Neural progenitor cell (in vitro differentiated cells): ENCODE measurements around the gene METTL8. TPM values are rescaled to one million over a fixed set of nuclear protein-coding genes. Genes with fewer than 3 reads are reported as not detected.

Experiments used
- DNase-seq: peaks from one replicate; pipeline ENCODE4 v3.0.0-alpha.2; 2016; ENCODE audit warnings: low spot score
- H2AFZ ChIP-seq: fragments of 200-600 bp; sonication (generic); replicated peaks from 2 replicates; pipeline ENCODE4 v1.6.1; 2016; ENCODE audit warnings: antibody characterized with exemption
- H3F3A ChIP-seq: fragments of 200-600 bp; sonication (generic); 2 replicates; pipeline ENCODE4 v1.6.1; 2016; ENCODE audit warnings: antibody characterized with exemption, low read depth
- H3K27ac ChIP-seq: fragments of 200-600 bp; sonication (generic); 2 replicates; pipeline ENCODE4 v1.5.1; 2016; ENCODE audit warnings: mild to moderate bottlenecking
- H3K27me3 ChIP-seq: fragments of 200-600 bp; sonication (generic); 2 replicates; pipeline ENCODE4 v1.6.1; 2016; ENCODE audit warnings: mild to moderate bottlenecking, moderate library complexity
- H3K36me3 ChIP-seq: fragments of 200-600 bp; sonication (generic); 2 replicates; pipeline ENCODE4 v1.5.1; 2016
- H3K4me1 ChIP-seq: fragments of 200-600 bp; sonication (generic); 2 replicates; pipeline ENCODE4 v1.6.1; 2016; ENCODE audit warnings: mixed run types
- H3K4me2 ChIP-seq: fragments of 200-600 bp; sonication (generic); 2 replicates; pipeline ENCODE4 v1.6.1; 2016
- H3K4me3 ChIP-seq: fragments of 200-600 bp; sonication (generic); 2 replicates; pipeline ENCODE4 v1.5.1; 2016
- H3K79me2 ChIP-seq: fragments of 200-600 bp; sonication (generic); 2 replicates; pipeline ENCODE4 v1.6.1; 2016; ENCODE audit warnings: low read depth
- H3K9ac ChIP-seq: fragments of 200-600 bp; sonication (generic); 2 replicates; pipeline ENCODE4 v1.6.1; 2016
- H3K9me3 ChIP-seq: fragments of 200-600 bp; sonication (generic); 2 replicates; pipeline ENCODE4 v1.5.1; 2016; ENCODE audit warnings: low read depth
- H4K20me1 ChIP-seq: fragments of 200-600 bp; sonication (generic); 2 replicates; pipeline ENCODE4 v1.6.1; 2016; ENCODE audit warnings: low read depth
- H3K27ac Mint-ChIP-seq: 3 replicates; pipeline ENCODE4 v1.8.0; 2021; ENCODE audit warnings: mixed read lengths
- H3K27me3 Mint-ChIP-seq: 2 replicates; pipeline ENCODE4 v1.8.0; 2022; ENCODE audit warnings: low read depth, mild to moderate bottlenecking, inconsistent platforms, moderate library complexity, mixed read lengths; ENCODE audit not compliant: insufficient read depth
- H3K36me3 Mint-ChIP-seq: 3 replicates; pipeline ENCODE4 v1.8.0; 2021; ENCODE audit warnings: mixed read lengths
- H3K4me1 Mint-ChIP-seq: 3 replicates; pipeline ENCODE4 v1.8.0; 2021; ENCODE audit warnings: mixed read lengths
- H3K4me3 Mint-ChIP-seq: 3 replicates; pipeline ENCODE4 v1.8.0; 2021; ENCODE audit warnings: mild to moderate bottlenecking, moderate library complexity, mixed read lengths
- H3K9me3 Mint-ChIP-seq: 3 replicates; pipeline ENCODE4 v1.8.0; 2020; ENCODE audit warnings: mixed read lengths
- CTCF ChIP-seq: fragments of 200-600 bp; sonication (generic); IDR thresholded peaks from 2 replicates; pipeline ENCODE4 v1.5.1; 2017; ENCODE audit warnings: antibody characterized with exemption, mild to moderate bottlenecking
- EZH2 ChIP-seq: fragments of 200-600 bp; sonication (generic); IDR thresholded peaks from 2 replicates; pipeline ENCODE4 v1.6.1; 2017; ENCODE audit warnings: antibody characterized with exemption, mild to moderate bottlenecking, moderate library complexity
- EZH2phosphoT487 ChIP-seq: fragments of 200-600 bp; sonication (generic); IDR thresholded peaks from 2 replicates; pipeline ENCODE4 v1.6.1; 2017; ENCODE audit warnings: antibody characterized with exemption
- total RNA-seq: library from RNA; depleted of rRNA; stranded (reverse); fragments of >200 nt; gene quantifications from 2 replicates; pipeline ENCODE4 v1.2.3, GENCODE V29; 2015; ENCODE audit warnings: low replicate concordance

METTL8 gene
- total RNA-seq, 1 donor from 2014 or later, result 29.2 TPM

GRCh38 chr2:171319164-171319810 is 114.5 kb downstream of the METTL8 start:
- peak overlapping the region; percentile 10 for H3K4me3 ChIP-seq
- DNase-seq, result peak; percentile 13

GRCh38 chr2:171318463-171318934 is 115.3 kb downstream of the METTL8 start:
- Histone ChIP-seq H2AFZ (no peak overlapping the region), H4K20me1 (peaks cover 18% of the 10 kb centered on the region), H3K4me1 (peaks cover 57% of the 10 kb centered on the region), H3K79me2 (no peaks in the 10 kb centered on the region), H3K27me3 (no peaks in the 10 kb centered on the region), H3K9ac (no peak overlapping the region), H3K4me2 (peak overlapping the region; percentile 57), H3F3A (peaks cover 57% of the 10 kb centered on the region), H3K9me3 (no peaks in the 10 kb centered on the region), H3K27ac (peak overlapping the region; percentile 66), H3K4me3 (no peak overlapping the region), H3K36me3 (no peaks in the 10 kb centered on the region)
- H3K36me3 Mint-ChIP-seq, result peaks cover 11% of the 10 kb centered on the region
- peaks cover 31% of the 10 kb centered on the region for H3K4me1 Mint-ChIP-seq
- H3K27me3 Mint-ChIP-seq, result no peaks in the 10 kb centered on the region
- TF ChIP-seq EZH2phosphoT487 (no peak), EZH2 (no peak), CTCF (no peak)
- H3K9me3 Mint-ChIP-seq, result peaks cover 5% of the 10 kb centered on the region
- H3K4me3 Mint-ChIP-seq, result no peak overlapping the region
- DNase-seq, result peak; percentile 33
- H3K27ac Mint-ChIP-seq, result no peak overlapping the region

More at GRCh38 chr2:171319164-171319810, 114.5 kb downstream of the METTL8 start:
- Mint-ChIP-seq H3K4me1 (peaks cover 31% of the 10 kb centered on the region), H3K27ac (no peak overlapping the region), H3K9me3 (no peaks in the 10 kb centered on the region), H3K36me3 (peaks cover 6% of the 10 kb centered on the region), H3K27me3 (no peaks in the 10 kb centered on the region), H3K4me3 (no peak overlapping the region)
- Histone ChIP-seq H3K9me3 (no peaks in the 10 kb centered on the region), H3K9ac (no peak overlapping the region), H3K79me2 (no peaks in the 10 kb centered on the region), H3F3A (peaks cover 55% of the 10 kb centered on the region), H3K4me1 (peaks cover 56% of the 10 kb centered on the region), H4K20me1 (peaks cover 18% of the 10 kb centered on the region), H3K27me3 (no peaks in the 10 kb centered on the region), H3K36me3 (no peaks in the 10 kb centered on the region), H2AFZ (no peak overlapping the region), H3K27ac (peak overlapping the region; percentile 66), H3K4me2 (peak overlapping the region; percentile 57)
- TF ChIP-seq EZH2 (no peak), CTCF (no peak), EZH2phosphoT487 (no peak)

GRCh38 chr2:171317492-171318125 is 116.2 kb downstream of the METTL8 start:
- Histone ChIP-seq H3K4me2 (peak overlapping the region; percentile 71), H3K9me3 (no peaks in the 10 kb centered on the region), H3K4me3 (no peak overlapping the region), H3K4me1 (peaks cover 57% of the 10 kb centered on the region), H3K27ac (peak overlapping the region; percentile 48), H3K36me3 (no peaks in the 10 kb centered on the region), H3F3A (peaks cover 57% of the 10 kb centered on the region), H3K79me2 (no peaks in the 10 kb centered on the region), H3K9ac (no peak overlapping the region), H3K27me3 (no peaks in the 10 kb centered on the region), H4K20me1 (peaks cover 18% of the 10 kb centered on the region), H2AFZ (no peak overlapping the region)
- Mint-ChIP-seq H3K4me3 (no peak overlapping the region), H3K27ac (no peak overlapping the region), H3K4me1 (peaks cover 31% of the 10 kb centered on the region), H3K27me3 (no peaks in the 10 kb centered on the region), H3K36me3 (peaks cover 11% of the 10 kb centered on the region), H3K9me3 (peaks cover 6% of the 10 kb centered on the region)
- peak; percentile 7 for DNase-seq
- no peak for TF ChIP-seq EZH2phosphoT487
- TF ChIP-seq EZH2, result no peak
- no peak for TF ChIP-seq CTCF
